GM19328 (cell line): ENCODE results near the gene COL24A1.
"Not testable (repeated sequence)": the region's sequence is repeated elsewhere in the genome, so short reads cannot be mapped to it uniquely, and the experiment has no call there.

Experiments used
- ATAC-seq: cut with Tn5 transposase; IDR thresholded peaks from one replicate; pipeline ENCODE4 v1.9.1; 2021; ENCODE audit warnings: mild to moderate bottlenecking, moderate library complexity; ENCODE audit not compliant: unreplicated experiment

COL24A1 gene

GRCh38 chr1:85824066-85824840, 332.3 kb downstream of the COL24A1 start:
- no peak for ATAC-seq

- no peak for ATAC-seq
Measured at GRCh38 chr1:85822696-85823095, 333.9 kb downstream of the COL24A1 start.

GRCh38 chr1:85818371-85818770, 338.2 kb downstream of the COL24A1 start:
- ATAC-seq: no peak

DNA sequence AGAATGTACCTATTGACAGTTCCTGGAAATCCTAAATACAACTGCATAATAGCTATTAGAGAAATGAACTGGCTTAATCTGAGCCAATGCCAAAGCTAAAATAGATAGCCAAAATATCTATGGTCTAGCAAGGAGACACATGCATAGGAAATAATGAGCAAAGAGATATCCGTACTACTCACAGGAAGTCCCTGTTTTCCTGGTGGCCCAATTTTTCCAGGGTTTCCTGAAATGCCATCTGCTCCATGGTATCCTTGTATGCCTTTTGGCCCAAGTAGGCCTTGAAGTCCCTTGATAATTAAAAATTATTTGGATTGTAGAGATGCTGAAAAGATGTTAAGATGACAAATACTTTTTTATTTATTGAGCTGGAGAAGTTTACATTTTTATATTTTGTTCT, 340.0 kb downstream of the COL24A1 start:
- ATAC-seq: no peak

DNA sequence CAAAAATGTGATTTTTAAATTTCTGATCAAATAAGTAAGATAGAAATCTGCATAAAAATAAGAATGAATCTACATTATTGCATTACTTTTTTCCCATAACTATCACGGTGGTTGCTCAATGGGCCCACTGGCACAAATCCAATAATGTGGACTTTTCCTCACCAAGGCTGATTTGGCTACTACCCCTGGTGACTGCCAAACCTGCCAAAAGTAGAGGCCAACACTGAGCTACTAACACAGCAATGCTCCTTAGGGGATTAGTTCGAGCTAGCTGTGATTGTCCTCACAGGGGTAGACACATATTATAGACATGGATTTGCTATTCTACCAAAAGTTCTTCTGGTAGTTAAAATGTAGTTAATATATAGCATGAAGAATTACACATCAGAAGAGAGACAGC, 340.7 kb downstream of the COL24A1 start:
- no peak for ATAC-seq

DNA sequence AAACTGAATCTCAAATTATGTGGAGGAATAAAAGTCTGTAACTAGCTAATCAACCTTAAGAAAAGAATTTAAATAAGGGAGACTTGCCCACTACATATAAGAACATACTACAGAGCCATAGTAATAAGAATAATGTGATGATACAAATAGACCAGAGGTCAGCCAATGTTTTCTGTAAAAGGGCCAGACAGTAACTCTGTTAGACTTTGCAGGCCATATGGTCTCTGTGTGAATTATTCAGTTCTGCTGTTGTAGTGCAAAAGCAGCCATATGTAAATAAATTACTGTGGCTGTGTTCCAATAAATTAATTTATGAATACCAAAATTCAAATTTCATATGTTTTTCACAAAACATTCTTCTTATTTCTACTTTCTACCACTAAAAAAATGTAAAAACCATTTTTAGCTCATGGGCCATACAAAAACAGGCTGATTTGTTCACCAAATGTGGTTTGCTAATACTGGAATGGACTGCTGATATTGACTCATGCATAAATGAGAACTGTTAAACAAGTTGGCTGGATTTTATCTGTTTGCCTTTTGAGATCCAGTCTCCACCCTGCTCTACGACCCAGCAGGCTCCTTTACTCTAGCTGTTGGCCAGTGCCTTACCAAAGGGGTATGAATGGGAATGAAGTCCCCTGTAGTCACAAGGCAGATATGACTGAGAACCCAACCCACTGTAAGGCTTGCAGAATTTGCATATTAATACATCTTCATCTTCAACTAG, 350.2 kb downstream of the COL24A1 start:
- no peak for ATAC-seq

- ATAC-seq: no peak
Measured at GRCh38 chr1:85801520-85801919, 355.1 kb downstream of the COL24A1 start.

DNA sequence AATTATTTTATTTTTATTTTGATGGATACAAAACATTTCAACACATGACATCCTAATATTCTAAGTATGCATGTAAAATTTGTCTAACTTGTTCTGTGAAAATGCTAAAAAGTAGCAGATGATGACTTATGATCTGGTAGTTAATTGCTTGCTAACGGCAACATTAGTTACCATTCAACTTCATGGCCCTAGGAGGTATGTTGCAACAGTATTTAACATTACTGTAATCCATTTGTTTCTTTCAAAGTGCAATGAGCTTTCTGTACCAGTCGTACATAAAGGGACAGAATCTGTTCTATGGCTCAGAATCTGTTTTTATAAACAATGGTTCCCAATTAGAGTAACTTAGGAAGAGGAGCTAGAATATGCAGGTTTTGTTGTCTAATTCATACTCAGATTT, 356.8 kb downstream of the COL24A1 start:
- no peak for ATAC-seq

- no peak for ATAC-seq
Measured at GRCh38 chr1:85798419-85798818, 358.2 kb downstream of the COL24A1 start.

GRCh38 chr1:85777021-85777420, 379.6 kb downstream of the COL24A1 start:
- not testable (repeated sequence) for ATAC-seq

DNA sequence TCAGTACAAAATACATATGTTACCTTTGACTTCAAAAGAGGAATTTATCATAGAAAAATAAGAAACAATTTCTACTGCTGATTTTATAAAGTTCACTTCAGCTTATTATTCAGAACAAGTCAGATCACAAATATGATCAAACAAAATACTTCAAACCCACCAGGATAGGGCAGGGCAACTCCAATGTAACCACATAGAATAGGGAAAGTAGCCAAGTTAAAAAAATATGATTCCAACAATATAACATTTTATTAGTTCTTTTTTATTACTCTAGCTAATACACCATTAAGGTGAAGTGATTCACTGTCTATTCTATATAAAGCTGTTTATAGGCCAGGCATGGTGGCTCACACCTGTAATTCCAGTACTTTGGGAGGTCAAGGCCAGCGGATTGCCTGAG, 393.8 kb downstream of the COL24A1 start:
- ATAC-seq: no peak

DNA sequence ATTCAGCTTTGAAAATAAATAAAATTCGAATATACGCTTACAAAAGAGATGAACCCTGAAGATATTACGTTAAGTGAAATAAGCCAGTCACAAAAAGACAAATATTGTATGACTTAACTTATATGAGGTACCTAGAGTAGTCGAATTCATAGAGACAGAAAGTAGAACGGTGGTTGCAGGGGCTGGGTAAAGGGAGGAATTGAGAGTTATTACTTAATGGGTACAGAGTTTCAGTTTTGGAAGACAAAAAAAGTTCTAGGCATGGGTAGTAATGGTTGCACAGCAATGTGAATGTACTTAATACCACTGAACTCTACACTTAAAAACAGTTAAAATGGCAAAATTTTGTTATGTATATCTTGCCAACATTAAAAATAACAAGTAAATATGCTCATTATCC, 399.7 kb downstream of the COL24A1 start:
- no peak for ATAC-seq

- no peak for ATAC-seq
Measured at GRCh38 chr1:85748120-85748519, 408.5 kb downstream of the COL24A1 start.

DNA sequence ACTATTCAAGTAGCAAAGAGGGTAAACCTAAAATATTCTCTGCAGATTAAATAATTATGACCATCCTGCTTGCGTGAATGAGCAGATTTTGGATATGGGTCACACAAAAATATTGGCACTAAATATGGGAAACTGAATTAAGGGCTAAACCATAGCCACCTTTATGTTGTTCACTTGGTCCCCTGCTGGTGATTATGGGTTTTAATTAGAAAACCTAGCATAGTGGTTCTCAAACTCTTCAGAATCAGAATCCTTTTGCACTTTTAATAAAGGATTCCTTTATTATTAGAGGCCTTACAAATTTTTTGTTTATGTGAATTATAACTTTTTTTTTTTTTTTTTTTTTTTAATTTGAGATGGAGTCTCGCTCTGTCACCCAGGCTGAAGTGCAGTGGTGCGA, 409.8 kb downstream of the COL24A1 start:
- no peak for ATAC-seq

DNA sequence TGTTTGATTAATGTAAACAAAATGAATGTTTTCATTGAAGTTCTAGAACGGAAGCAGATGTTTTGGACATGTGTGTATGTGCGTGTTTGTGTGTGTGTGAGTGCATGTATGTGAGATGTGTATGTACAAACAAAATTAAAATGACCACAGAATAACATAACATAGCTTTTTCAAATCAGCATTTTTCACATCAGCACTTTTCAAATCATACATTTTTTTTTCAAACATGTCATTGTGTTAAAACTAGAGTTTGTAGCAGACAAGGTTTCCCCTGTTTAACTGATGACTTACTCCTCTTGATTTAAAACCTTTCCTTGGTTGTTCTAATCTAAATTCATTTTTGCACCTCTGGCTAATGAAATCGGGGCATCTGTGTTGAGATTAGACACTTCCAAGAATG, 412.8 kb downstream of the COL24A1 start:
- no peak for ATAC-seq

DNA sequence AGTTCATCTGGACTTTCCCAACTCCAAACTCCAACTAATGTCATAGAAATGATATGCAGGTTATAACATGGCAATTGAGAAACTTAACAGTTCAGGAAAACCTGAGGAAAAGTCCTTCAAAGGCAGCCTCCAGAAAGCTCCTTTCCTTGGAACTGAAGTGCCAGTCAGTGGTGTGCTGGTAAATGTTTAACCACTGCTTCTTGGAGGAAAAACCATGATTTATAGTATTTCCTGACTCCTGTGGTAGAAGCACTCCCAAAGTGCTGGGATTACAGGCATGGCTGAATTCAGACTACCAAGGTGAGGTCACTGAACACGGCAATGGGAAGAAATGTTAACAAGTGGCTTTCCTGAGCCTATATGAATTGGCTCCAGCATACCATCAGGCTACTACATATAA, 421.6 kb downstream of the COL24A1 start:
- ATAC-seq: no peak

- no peak for ATAC-seq
Measured at GRCh38 chr1:85718678-85719340, 437.8 kb downstream of the COL24A1 start.

DNA sequence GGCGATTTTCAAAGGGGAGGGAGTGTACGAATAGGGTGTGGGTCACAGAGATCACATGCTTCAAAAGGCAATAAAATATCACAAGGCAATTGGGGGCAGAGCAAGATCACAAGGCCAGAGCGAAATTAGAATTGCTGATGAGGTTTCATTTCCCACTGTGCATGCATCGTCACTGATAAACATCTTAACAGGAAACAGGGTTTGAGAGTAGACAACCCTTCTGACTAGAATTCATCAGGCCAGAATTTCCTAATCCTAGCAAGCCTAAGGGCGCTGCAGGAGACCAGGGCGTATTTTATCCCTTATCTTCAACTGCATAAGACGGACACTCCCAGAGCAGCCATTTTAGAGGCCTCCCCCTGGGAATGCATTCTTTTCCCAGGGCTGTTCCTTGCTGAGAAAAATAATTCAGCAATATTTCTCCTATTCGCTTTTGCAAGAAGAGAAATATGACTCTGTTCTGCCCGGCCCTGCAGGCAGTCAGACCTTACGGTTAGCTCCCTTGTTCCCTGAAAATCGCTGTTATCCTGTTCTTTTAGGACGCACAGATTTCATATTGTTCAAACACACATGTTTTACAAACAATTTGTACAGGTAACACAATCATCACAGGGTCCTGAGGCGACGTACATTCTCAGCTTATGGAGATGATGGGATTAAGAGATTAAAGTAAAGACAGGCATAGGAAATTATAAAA, 442.0 kb downstream of the COL24A1 start:
- ATAC-seq: not testable (repeated sequence)

DNA sequence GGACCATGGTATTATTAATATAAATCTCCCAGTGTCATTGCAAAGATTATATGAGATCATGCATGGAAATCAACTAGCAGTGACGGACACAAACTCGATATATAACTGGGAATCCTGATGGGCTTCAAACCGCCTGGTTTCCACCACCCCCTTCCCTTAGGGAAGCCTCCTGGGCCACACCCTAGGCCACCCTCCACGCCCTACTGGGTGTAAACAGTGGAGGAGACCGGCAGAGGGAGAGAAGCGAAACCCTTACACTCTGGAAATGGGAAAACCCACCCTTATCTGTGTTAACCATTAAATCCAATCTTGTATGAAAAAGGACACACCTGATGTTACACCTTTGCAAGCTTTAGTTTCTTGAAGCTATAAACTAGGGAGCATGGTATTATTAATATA, 447.7 kb downstream of the COL24A1 start:
- ATAC-seq: no peak

DNA sequence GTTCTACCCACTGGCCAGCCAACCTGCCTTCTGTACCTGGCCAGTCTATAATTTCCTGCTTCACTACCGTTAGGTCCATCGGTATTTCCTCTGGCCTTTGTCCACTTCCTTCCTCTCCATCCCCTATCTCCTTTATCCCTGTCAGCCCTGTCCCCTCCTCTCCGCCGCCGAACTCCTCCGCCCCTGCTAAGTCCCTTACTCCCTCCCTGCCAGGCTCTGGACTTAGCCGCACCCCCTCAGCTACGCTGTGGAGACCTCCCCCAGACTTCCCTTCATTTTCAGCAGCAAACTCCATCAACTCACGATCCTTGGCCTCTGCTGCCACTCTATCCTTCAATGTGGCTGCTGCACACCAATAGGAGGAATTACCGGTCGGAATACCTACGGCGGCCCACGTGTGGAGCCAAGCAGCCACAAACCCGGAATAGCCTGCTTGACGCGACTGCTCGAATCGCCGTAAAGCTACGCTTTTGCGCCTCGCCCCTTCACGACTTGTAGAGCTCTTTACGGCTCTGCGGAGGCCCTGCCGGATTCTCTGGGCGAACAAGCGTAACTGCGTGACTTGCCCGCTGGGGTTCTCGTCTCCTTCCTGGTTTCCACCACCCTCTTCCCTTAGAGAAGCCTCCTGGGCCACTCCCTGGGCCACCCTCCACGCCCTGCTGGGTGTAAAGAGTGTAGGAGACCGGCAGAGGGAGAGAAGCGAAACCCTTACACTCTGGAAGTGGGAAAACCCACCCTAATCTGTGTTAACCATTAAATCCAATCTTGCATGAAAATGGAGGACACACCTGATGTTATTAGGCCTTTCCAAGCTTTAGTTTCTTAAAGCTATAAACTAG, 448.4 kb downstream of the COL24A1 start, which contains the start of gene ZNHIT6:
TSS of gene ZNHIT6 (minus strand) at position 444 of the 839 bp plus-strand sequence. CDS start at position 295, 149 bp downstream.
- peak; percentile 80 for ATAC-seq
